Epithelial cell of proximal tubule (primary cell): ENCODE data around the gene MPO. TPM values are rescaled to one million over a fixed set of nuclear protein-coding genes. Genes with fewer than 3 reads are reported as not detected.

Experiments used
- DNase-seq: peaks from one replicate; pipeline ENCODE4 v3.0.0-alpha.2; 2011; ENCODE audit warnings: low read depth
- H3K4me3 ChIP-seq: 2 replicates; pipeline ENCODE4 v1.5.1; 2011; ENCODE audit warnings: low read depth, mild to moderate bottlenecking, low read length
- CTCF ChIP-seq: conservative IDR thresholded peaks from 2 replicates; pipeline ENCODE4 v1.5.1; 2012; ENCODE audit warnings: low read depth, mild to moderate bottlenecking, low read length
- total RNA-seq: library from RNA; depleted of rRNA; stranded (reverse); fragments of >200 nt; gene quantifications from 2 replicates; pipeline ENCODE4 v1.2.3, GENCODE V29; 2015

Gene MPO
- total RNA-seq, 1 donor from 2014 or later: not detected

- no peak for DNase-seq
- no peak overlapping the region for H3K4me3 ChIP-seq
- no peak for TF ChIP-seq CTCF
Measured at GRCh38 chr17:58282442-58282841, 1.7 kb upstream of the MPO start.

GRCh38 chr17:58281511-58282011, 826 bp upstream of the MPO start:
- TF ChIP-seq CTCF: no peak
- no peak for DNase-seq

GRCh38 chr17:58279736-58280479, 827 bp downstream of the MPO start:
- no peak for TF ChIP-seq CTCF
- H3K4me3 ChIP-seq: no peak overlapping the region
- DNase-seq: no peak

More at GRCh38 chr17:58281511-58282011, 826 bp upstream of the MPO start:
- no peak overlapping the region for H3K4me3 ChIP-seq

- TF ChIP-seq CTCF: no peak
- peak overlapping the region; percentile 15 for H3K4me3 ChIP-seq
- DNase-seq: no peak
Measured at GRCh38 chr17:58279016-58279711, 1.6 kb downstream of the MPO start.

- TF ChIP-seq CTCF: no peak
- peak overlapping the region; percentile 15 for H3K4me3 ChIP-seq
- no peak for DNase-seq
Measured at GRCh38 chr17:58278661-58279015, 2.1 kb downstream of the MPO start.

- H3K4me3 ChIP-seq: no peak overlapping the region
- no peak for TF ChIP-seq CTCF
- no peak for DNase-seq
Measured at GRCh38 chr17:58277802-58278595, 2.7 kb downstream of the MPO start.
